Ishikawa (cell line): ENCODE measurements around the gene ANKMY1.

Experiments
- CREB1 ChIP-seq: IDR thresholded peaks from 2 replicates; pipeline ENCODE4 v1.6.1; 2012; ENCODE audit warnings: low read depth
- EGR1 ChIP-seq: IDR thresholded peaks from 2 replicates; pipeline ENCODE4 v1.6.1; 2012
- RAD21 ChIP-seq: IDR thresholded peaks from 2 replicates; pipeline ENCODE4 v1.6.1; 2012; ENCODE audit warnings: low read depth
- TAF1 ChIP-seq: IDR thresholded peaks from 2 replicates; pipeline ENCODE4 v1.6.1; 2012; ENCODE audit warnings: low read depth, mild to moderate bottlenecking
- YY1 ChIP-seq: IDR thresholded peaks from 2 replicates; pipeline ENCODE4 v1.6.1; 2012; ENCODE audit warnings: low read depth
- TF ChIP-seq, protein P1 (sequence below): IDR thresholded peaks from 2 replicates; pipeline ENCODE4 v1.6.1; 2012
- TF ChIP-seq, protein P2 (sequence below): IDR thresholded peaks from 2 replicates; pipeline ENCODE4 v1.6.1; 2012; ENCODE audit warnings: low read depth, mild to moderate bottlenecking

DNA sequence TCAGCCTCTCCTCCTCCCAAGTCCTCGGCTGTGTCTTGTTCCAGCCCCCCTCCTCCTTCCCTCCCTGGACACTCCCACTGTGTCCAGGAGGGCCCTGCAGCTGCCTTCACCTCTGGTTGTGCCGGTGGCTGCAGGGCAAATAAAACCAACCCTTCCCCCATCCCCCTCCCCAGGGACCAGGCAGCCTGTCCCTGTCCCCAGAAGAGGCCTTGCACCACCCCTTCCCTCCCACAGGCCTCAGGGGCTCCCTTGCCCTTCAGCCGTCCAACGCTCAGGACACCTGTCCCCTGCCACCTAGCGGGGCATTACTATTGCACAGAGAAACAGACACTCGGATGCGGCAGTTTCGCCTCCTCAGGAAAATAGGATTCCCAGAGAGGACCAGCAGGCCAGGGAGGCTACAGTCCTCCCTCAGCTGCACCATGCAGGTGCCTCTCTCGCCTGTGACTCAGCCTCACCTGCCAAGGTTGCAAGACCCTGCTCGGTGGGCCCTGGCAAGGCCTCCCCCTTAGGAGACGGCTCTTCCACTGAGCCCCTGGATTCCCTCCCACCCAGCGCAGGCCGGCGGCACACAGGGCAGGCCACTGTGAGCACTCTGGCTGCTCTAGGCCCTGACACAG, 127.8 kb downstream of the ANKMY1 start:
- no peak for TF ChIP-seq TAF1
- TF ChIP-seq YY1: no peak
- no peak for TF ChIP-seq EGR1
- TF ChIP-seq, protein P1, sequence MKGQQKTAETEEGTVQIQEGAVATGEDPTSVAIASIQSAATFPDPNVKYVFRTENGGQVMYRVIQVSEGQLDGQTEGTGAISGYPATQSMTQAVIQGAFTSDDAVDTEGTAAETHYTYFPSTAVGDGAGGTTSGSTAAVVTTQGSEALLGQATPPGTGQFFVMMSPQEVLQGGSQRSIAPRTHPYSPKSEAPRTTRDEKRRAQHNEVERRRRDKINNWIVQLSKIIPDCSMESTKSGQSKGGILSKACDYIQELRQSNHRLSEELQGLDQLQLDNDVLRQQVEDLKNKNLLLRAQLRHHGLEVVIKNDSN: no peak
- TF ChIP-seq CREB1: no peak
- no peak for TF ChIP-seq RAD21
- TF ChIP-seq, protein P2, sequence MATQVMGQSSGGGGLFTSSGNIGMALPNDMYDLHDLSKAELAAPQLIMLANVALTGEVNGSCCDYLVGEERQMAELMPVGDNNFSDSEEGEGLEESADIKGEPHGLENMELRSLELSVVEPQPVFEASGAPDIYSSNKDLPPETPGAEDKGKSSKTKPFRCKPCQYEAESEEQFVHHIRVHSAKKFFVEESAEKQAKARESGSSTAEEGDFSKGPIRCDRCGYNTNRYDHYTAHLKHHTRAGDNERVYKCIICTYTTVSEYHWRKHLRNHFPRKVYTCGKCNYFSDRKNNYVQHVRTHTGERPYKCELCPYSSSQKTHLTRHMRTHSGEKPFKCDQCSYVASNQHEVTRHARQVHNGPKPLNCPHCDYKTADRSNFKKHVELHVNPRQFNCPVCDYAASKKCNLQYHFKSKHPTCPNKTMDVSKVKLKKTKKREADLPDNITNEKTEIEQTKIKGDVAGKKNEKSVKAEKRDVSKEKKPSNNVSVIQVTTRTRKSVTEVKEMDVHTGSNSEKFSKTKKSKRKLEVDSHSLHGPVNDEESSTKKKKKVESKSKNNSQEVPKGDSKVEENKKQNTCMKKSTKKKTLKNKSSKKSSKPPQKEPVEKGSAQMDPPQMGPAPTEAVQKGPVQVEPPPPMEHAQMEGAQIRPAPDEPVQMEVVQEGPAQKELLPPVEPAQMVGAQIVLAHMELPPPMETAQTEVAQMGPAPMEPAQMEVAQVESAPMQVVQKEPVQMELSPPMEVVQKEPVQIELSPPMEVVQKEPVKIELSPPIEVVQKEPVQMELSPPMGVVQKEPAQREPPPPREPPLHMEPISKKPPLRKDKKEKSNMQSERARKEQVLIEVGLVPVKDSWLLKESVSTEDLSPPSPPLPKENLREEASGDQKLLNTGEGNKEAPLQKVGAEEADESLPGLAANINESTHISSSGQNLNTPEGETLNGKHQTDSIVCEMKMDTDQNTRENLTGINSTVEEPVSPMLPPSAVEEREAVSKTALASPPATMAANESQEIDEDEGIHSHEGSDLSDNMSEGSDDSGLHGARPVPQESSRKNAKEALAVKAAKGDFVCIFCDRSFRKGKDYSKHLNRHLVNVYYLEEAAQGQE: no peak
